GM04504 (cell line): ENCODE measurements around the gene HARS1.
"Not testable (repeated sequence)": the region's sequence is repeated elsewhere in the genome, so short reads cannot be mapped to it uniquely, and the experiment has no call there.

ENCODE experiments used
- DNase-seq: peaks from one replicate; pipeline ENCODE4 v3.0.0-alpha.2; 2012; ENCODE audit warnings: low read depth

HARS1 gene

DNA sequence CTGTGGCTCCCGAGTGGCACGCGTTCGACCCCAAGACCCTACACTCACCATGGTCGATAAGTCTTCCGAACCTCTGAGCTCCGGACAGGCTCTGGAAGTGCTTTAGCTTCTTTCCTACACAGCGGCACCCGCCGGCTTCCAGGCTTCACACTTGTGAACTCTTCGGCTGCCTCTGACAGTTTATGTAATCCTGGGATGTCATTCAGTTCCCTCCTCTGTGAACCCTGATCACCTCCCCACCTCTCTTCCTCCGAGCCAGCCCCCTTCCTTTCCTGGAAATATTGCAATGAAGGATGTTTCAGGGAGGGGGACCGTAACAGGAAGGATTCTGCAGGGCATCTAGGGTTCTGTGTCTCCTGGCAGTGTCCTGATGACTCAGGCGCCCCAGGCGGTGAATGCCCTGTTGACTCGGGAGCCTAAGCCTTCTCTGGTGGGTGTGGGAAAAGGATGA lies 58.1 kb downstream of the HARS1 start, which contains the start of gene CD14:
CD14 (minus strand) TSS at position 155 of the 451 bp plus-strand sequence; CDS start at position 51, 104 bp downstream.
- DNase-seq = no peak

DNA sequence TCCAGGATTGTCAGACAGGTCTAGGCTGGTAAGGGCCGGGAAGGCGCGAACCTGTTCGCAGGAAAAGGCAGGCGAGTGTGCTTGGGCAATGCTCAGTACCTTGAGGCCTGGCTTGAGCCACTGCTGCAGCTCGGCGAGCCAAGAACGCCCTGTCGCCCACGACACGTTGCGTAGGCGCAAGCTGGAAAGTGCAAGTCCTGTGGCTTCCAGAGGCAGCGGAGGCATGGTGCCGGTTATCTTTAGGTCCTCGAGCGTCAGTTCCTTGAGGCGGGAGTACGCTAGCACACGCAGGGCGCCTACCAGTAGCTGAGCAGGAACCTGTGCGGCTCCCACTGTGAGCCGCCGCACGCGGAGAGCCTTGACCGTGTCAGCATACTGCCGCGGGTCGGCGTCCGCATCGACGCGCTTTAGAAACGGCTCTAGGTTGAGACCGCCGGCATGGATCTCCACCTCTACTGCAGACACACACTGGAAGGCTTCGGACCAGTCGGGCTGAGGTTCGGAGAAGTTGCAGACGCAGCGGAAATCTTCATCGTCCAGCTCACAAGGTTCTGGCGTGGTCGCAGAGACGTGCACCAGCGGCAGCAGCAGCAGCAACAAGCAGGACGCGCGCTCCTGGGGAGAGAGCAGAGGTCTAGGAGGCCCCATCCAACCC lies 58.7 kb downstream of the HARS1 start:
- no peak for DNase-seq

DNA sequence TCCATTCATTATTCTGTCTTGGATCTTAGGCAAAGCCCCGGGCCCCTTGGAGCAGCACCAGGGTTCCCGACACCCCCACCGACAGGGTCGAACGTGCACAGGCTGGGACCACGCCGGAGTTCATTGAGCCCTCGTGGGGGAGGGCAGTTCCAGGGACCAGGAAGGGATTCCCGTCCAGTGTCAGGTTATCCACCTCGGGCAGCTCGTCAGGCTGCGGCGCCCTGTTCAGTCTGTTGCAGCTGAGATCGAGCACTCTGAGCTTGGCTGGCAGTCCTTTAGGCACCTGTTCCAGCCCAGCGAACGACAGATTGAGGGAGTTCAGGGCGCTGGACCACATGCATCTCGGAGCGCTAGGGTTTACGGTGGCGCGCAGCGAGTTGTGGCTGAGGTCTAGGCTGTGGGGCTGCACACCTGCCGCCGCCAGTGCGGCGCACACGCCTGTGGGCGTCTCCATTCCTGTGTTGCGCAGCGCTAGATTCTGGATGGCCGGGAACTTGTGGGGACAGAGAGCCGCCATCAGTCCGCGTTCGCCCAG lies 59.3 kb downstream of the HARS1 start:
- DNase-seq = no peak

DNA sequence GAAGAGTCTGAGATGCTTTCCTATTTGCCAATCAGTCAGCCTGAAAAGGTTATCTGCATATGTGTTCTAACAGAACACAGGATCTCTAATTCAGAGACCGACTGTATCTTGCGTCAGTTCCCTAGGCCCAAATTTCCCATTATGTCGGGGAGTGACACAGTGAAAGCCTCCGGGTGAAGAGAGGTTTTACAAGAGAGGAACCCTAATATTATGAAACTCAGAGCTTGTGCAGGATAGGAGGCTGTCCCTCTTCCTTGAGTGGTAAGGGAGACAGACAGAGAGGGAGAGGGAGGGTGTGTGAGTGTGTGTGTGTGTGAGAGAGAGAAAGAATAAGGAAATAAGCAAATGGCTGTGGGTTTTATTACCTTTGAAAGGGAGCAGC lies 60.1 kb downstream of the HARS1 start:
- DNase-seq = no peak

DNA sequence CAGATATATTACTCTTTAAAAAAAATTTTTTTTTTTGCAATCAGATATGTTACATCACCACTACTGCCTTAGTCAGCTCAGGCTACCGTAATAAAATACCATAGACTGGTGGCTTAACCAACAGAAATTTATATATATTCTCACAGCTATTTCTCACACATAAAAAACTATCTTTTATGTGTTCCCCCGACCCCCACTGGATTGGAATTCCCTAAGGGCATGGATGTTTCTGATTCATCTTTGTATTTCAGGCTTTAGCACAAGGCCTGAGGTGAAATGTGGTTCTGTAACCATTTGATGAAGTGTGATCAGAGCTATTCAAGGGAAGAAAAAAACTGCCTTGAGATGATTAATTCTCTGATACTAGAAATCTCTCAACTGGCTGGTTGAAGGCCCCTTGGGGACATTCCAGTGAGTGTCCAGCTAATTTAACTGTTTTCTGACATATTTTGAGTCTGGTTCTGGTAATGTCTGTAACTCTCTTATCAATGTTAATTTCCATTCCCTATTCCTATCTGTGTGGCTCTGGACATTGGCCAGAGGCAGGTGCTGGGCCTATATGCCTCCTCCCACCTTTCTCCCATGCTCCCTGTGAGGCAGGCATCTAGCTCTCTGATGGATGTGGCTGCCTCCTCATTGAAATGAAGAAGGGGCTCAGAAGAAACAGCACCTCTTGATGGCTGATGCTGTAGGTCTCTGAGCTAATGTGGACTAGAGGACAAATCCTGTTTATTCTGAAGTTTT lies 60.7 kb downstream of the HARS1 start:
- DNase-seq = no peak

DNA sequence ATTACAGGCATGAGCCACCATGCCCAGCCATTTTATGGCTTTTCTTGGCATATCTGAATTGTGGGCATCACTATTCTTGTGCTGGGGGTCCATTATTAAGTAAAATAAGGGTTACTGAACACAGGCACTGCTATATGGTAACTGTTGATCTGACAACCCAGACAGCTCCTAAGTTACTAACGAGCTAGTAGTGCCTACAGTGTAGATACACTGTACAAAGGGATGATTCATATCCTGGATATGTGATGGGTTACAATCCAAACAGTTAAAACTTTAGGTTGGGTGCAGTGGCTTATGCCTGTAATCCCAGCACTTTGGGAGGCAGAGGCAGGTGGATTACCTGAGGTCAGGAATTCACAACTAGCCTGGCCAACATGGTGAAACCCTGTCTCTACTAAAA lies 62.5 kb downstream of the HARS1 start:
- DNase-seq = no peak

DNA sequence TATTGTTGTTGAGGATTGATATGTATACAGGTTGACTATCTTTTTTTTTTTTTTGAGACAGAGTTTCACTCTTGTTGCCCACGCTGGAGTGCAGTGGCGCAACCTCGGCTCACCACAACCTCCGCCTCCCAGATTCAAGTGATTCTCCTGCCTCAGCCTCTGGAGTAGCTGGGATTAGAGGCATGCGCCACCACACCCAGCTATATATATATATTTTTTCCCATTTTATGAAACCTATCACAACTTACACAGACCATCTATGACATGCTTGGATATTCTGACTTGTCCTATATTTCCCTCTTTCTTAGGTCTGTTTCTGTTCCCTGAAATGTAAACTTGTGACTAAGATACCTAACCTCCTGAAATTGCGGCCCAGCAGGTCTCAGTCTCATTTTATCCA lies 63.2 kb downstream of the HARS1 start:
- DNase-seq = no peak

DNA sequence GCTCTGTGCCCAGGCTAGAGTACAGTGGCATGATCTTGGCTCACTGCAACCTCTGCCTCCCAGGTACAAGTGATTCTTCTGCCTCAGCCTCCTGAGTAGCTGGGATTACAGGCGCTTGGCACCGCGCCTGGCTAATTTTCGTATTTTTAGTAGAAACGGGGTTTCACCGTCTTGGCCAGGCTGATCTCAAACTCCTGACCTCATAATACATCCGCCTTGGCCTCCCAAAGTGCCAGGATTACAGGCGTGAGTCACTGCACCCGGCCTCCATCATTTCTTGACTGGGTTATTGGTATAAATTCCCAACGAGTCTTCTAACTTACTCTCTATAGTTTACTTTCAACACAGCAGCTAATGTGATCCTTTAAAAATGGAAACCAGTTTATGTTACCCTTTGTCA lies 66.3 kb downstream of the HARS1 start:
- DNase-seq = not testable (repeated sequence)
